KMS-11 (cell line): Measurements from ENCODE around the gene RABGAP1.

Source experiments
- H2AFZ ChIP-seq: fragments of 200-600 bp; sonication (generic); 2 replicates; pipeline ENCODE4 v1.6.1; 2016; ENCODE audit warnings: antibody characterized with exemption, mixed run types, low read depth
- H3K27ac ChIP-seq: fragments of 200-600 bp; sonication (generic); 2 replicates; pipeline ENCODE4 v1.6.1; 2016; ENCODE audit warnings: mild to moderate bottlenecking, mixed run types
- H3K27me3 ChIP-seq: fragments of 200-600 bp; sonication (generic); 2 replicates; pipeline ENCODE4 v1.6.1; 2017; ENCODE audit warnings: mild to moderate bottlenecking, low read depth, mixed run types, moderate library complexity; ENCODE audit not compliant: insufficient read depth
- H3K36me3 ChIP-seq: fragments of 200-600 bp; sonication (generic); 2 replicates; pipeline ENCODE4 v1.6.1; 2017; ENCODE audit warnings: mild to moderate bottlenecking, mixed run types; ENCODE audit not compliant: insufficient read depth
- H3K4me1 ChIP-seq: fragments of 200-600 bp; sonication (generic); 2 replicates; pipeline ENCODE4 v1.6.1; 2016; ENCODE audit warnings: mild to moderate bottlenecking, low read depth, mixed run types; ENCODE audit not compliant: poor library complexity, severe bottlenecking
- H3K4me2 ChIP-seq: fragments of 200-600 bp; sonication (generic); 2 replicates; pipeline ENCODE4 v1.7.0; 2016; ENCODE audit warnings: mild to moderate bottlenecking, mixed run types
- H3K4me3 ChIP-seq: fragments of 200-600 bp; sonication (generic); IDR thresholded peaks from 2 replicates; pipeline ENCODE4 v1.6.1; 2017; ENCODE audit warnings: low read depth, low read length, mixed read lengths; ENCODE audit not compliant: insufficient read depth
- H3K79me2 ChIP-seq: fragments of 200-600 bp; sonication (generic); 2 replicates; pipeline ENCODE4 v1.6.1; 2016; ENCODE audit warnings: low read depth, mixed run types; ENCODE audit not compliant: insufficient read depth
- H3K9ac ChIP-seq: fragments of 200-600 bp; sonication (generic); 2 replicates; pipeline ENCODE4 v1.6.1; 2016; ENCODE audit warnings: mild to moderate bottlenecking, mixed run types
- H4K20me1 ChIP-seq: fragments of 200-600 bp; sonication (generic); 2 replicates; pipeline ENCODE4 v1.6.1; 2016; ENCODE audit warnings: mild to moderate bottlenecking, mixed run types; ENCODE audit not compliant: insufficient read depth
- TF ChIP-seq, protein P1 (sequence below): fragments of 200-600 bp; sonication (generic); conservative IDR thresholded peaks from 2 replicates; pipeline ENCODE4 v1.6.1; 2017; ENCODE audit warnings: low read depth, mild to moderate bottlenecking, antibody characterized with exemption, low read length, moderate library complexity, mixed read lengths

Gene RABGAP1

DNA sequence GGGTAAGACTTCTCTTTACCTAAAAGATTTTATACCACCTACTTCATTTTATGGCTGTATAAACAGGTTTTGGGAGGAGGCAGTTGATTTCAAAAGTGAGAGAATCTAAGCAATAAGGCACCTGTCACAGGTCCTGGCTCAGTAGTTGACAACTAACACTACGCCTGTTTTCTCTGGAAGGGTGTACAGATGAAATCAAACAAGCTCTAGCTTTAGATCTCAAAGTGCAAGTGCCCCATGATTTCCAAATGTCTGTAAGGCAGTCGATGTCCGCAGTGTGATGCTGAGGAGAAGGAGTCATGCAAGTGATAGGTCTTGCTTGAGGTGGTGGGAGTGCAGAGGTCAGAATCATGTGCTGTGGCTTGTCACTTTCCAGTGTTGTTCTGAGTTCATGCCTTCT is 158.7 kb downstream of the RABGAP1 start:
- H2AFZ ChIP-seq: no peak overlapping the region
- H3K4me1 ChIP-seq: no peaks in the 10 kb centered on the region
- H4K20me1 ChIP-seq: no peaks in the 10 kb centered on the region
- H3K4me2 ChIP-seq: no peak overlapping the region
- no peak overlapping the region for H3K9ac ChIP-seq
- H3K79me2 ChIP-seq: no peaks in the 10 kb centered on the region
- no peaks in the 10 kb centered on the region for H3K36me3 ChIP-seq
- TF ChIP-seq, protein P1, sequence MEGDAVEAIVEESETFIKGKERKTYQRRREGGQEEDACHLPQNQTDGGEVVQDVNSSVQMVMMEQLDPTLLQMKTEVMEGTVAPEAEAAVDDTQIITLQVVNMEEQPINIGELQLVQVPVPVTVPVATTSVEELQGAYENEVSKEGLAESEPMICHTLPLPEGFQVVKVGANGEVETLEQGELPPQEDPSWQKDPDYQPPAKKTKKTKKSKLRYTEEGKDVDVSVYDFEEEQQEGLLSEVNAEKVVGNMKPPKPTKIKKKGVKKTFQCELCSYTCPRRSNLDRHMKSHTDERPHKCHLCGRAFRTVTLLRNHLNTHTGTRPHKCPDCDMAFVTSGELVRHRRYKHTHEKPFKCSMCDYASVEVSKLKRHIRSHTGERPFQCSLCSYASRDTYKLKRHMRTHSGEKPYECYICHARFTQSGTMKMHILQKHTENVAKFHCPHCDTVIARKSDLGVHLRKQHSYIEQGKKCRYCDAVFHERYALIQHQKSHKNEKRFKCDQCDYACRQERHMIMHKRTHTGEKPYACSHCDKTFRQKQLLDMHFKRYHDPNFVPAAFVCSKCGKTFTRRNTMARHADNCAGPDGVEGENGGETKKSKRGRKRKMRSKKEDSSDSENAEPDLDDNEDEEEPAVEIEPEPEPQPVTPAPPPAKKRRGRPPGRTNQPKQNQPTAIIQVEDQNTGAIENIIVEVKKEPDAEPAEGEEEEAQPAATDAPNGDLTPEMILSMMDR: no peak
- no peak overlapping the region for H3K27ac ChIP-seq
- H3K27me3 ChIP-seq: no peaks in the 10 kb centered on the region
- H3K4me3 ChIP-seq: no peak overlapping the region

DNA sequence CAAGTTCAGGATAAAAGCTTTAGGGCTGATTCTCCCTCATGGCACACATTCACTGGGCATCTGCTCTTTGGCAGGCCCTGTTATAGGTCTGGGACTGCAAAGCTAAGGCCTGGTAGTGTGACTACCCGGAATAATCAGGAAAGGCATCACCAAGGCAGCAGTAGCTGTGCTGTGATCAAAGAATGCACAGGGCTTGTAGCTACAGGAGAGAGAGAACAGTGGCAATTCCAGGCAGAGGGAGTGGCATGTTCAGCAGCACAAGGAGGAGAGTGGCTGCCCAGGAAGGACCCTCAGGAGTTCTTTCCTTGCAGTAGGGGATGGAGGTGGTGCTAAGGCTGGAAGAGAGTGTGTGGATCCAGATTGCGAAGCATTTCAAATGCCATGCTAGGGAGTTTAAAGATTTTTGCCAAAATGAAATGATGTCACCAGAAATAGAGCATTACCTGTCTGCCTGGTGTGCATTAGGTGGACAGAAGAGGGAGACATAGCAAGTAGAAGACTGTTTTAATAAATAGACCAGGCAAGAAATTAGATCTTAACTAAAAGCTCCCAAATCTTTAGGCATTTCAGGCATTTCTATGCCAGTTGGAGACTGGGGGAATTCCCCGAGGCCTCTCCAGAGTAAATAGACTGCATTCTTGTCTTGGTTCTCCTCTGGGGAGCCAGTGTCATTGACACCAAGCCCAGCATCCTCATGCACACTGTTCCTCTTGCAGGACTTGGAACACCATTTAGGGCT is 161.7 kb downstream of the RABGAP1 start:
- TF ChIP-seq, protein P1: peak; percentile 59
- H3K79me2 ChIP-seq: no peaks in the 10 kb centered on the region
- H4K20me1 ChIP-seq: no peaks in the 10 kb centered on the region
- no peak overlapping the region for H3K4me3 ChIP-seq
- H3K4me2 ChIP-seq: no peak overlapping the region
- H3K27ac ChIP-seq: no peak overlapping the region; the same call in 1 of the 2 replicates
- H2AFZ ChIP-seq: no peak overlapping the region
- H3K9ac ChIP-seq: no peak overlapping the region
- no peaks in the 10 kb centered on the region for H3K27me3 ChIP-seq
- H3K36me3 ChIP-seq: no peaks in the 10 kb centered on the region
- no peaks in the 10 kb centered on the region for H3K4me1 ChIP-seq

DNA sequence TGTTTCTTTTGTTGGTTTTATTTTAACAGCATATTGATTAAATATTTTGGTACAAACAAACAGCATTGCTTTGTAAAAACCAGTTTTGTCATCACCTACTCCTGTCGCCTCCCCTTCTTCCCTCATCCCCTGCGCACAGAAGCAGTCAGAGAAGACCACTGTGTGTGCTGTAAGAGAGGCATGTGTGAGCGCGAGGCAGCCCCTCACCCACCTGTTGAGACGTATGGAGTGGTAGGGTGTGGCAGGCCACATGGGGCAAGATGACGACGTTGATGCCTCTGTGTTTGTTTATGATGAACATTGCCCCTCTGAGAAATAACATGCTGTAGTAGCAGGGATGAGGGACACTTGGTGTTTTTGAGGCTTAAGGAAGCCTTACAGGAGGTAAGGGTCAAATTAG is 164.0 kb downstream of the RABGAP1 start:
- Histone ChIP-seq H2AFZ (no peak overlapping the region), H3K79me2 (no peaks in the 10 kb centered on the region), H3K27ac (no peak overlapping the region), H3K9ac (no peak overlapping the region), H3K4me1 (no peaks in the 10 kb centered on the region), H3K36me3 (no peaks in the 10 kb centered on the region), H4K20me1 (no peaks in the 10 kb centered on the region), H3K4me2 (no peak overlapping the region), H3K27me3 (no peaks in the 10 kb centered on the region), H3K4me3 (no peak overlapping the region)
- TF ChIP-seq, protein P1: no peak

DNA sequence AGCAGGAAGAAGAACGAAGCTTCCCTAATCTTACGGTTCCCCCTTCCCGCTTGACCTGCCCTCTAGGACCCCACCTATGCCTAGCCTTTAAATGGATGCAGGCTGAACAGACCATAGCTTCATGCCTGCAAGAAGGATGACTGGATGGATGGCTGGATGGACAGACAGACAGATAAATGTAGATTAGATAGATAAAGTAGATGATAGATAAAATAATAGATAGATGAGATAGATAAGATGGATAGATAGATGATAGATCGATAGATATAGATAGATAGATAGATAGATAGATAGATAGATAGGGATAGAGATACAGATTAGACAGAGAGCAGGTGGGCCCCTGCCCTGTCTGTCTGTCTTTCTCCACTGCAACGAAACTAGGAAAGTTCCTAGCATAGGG is 164.7 kb downstream of the RABGAP1 start:
- Histone ChIP-seq H4K20me1 (no peaks in the 10 kb centered on the region), H3K4me2 (no peak overlapping the region), H3K36me3 (no peaks in the 10 kb centered on the region), H3K4me1 (no peaks in the 10 kb centered on the region), H3K27me3 (no peaks in the 10 kb centered on the region), H3K27ac (no peak overlapping the region), H2AFZ (no peak overlapping the region), H3K9ac (no peak overlapping the region), H3K4me3 (no peak overlapping the region), H3K79me2 (no peaks in the 10 kb centered on the region)
- TF ChIP-seq, protein P1: no peak
